ENCODE measurements around the gene HGFAC.

The HGFAC gene

GRCh38 chr4:3462321-3462789, 20.6 kb downstream of the HGFAC start:
- no peak for DNase-seq (ENCODE audit: low read depth, low spot score)

- no peak for DNase-seq (ENCODE audit: low read depth, low spot score)
Observed at GRCh38 chr4:3462790-3463415, 21.1 kb downstream of the HGFAC start, which contains the start of gene DOK7. DOK7 (plus strand) TSS chr4:3463306; CDS start chr4:3463376, 70 bp downstream.

- no peak for DNase-seq (ENCODE audit: low read depth, low spot score)
Observed at GRCh38 chr4:3463556-3464348, 22.0 kb downstream of the HGFAC start.

- no peak for DNase-seq (ENCODE audit: low read depth, low spot score)
Observed at GRCh38 chr4:3464349-3464905, 22.7 kb downstream of the HGFAC start.

- DNase-seq (ENCODE audit: low read depth, low spot score) = no peak
Observed at GRCh38 chr4:3464911-3465697, 23.3 kb downstream of the HGFAC start.

- no peak for DNase-seq (ENCODE audit: low read depth, low spot score)
Observed at GRCh38 chr4:3465698-3466671, 24.2 kb downstream of the HGFAC start.

- DNase-seq (ENCODE audit: low read depth, low spot score) = no peak
Observed at GRCh38 chr4:3466691-3467600, 25.2 kb downstream of the HGFAC start.

- DNase-seq (ENCODE audit: low read depth, low spot score) = no peak
Observed at GRCh38 chr4:3467601-3468031, 25.8 kb downstream of the HGFAC start.

- no peak for DNase-seq (ENCODE audit: low read depth, low spot score)
Observed at GRCh38 chr4:3468154-3468553, 26.4 kb downstream of the HGFAC start.

GRCh38 chr4:3468804-3469203, 27.0 kb downstream of the HGFAC start:
- no peak for DNase-seq (ENCODE audit: low read depth, low spot score)

GRCh38 chr4:3469386-3470243, 27.8 kb downstream of the HGFAC start:
- DNase-seq (ENCODE audit: low read depth, low spot score) = no peak

GRCh38 chr4:3470244-3471097, 28.7 kb downstream of the HGFAC start:
- DNase-seq (ENCODE audit: low read depth, low spot score) = no peak

GRCh38 chr4:3471098-3471760, 29.5 kb downstream of the HGFAC start:
- DNase-seq (ENCODE audit: low read depth, low spot score) = no peak

GRCh38 chr4:3471886-3472285, 30.1 kb downstream of the HGFAC start:
- no peak for DNase-seq (ENCODE audit: low read depth, low spot score)

GRCh38 chr4:3472411-3473141, 30.8 kb downstream of the HGFAC start:
- no peak for DNase-seq (ENCODE audit: low read depth, low spot score)

- no peak for DNase-seq (ENCODE audit: low read depth, low spot score)
Observed at GRCh38 chr4:3473181-3473950, 31.6 kb downstream of the HGFAC start.
